Glutamatergic neuron (in vitro differentiated cells): ENCODE measurements around the gene RERG. TPM values are rescaled to one million over a fixed set of nuclear protein-coding genes. Genes with fewer than 3 reads are reported as not detected.
"Not testable (repeated sequence)": the region's sequence is repeated elsewhere in the genome, so short reads cannot be mapped to it uniquely, and the experiment has no call there.

Experiments used
- DNase-seq: peaks from one replicate; pipeline ENCODE4 v3.0.0; 2022
- H3K27ac Mint-ChIP-seq: one replicate; pipeline ENCODE4 v1.8.0; 2020; ENCODE audit warnings: mild to moderate bottlenecking, mixed read lengths, inconsistent platforms; ENCODE audit not compliant: unreplicated experiment
- H3K27me3 Mint-ChIP-seq: one replicate; pipeline ENCODE4 v1.8.0; 2020; ENCODE audit warnings: mild to moderate bottlenecking, moderate library complexity, mixed read lengths, inconsistent platforms; ENCODE audit not compliant: unreplicated experiment
- H3K36me3 Mint-ChIP-seq: one replicate; pipeline ENCODE4 v1.8.0; 2020; ENCODE audit warnings: mild to moderate bottlenecking, mixed read lengths, inconsistent platforms; ENCODE audit not compliant: unreplicated experiment
- H3K4me1 Mint-ChIP-seq: one replicate; pipeline ENCODE4 v1.8.0; 2020; ENCODE audit warnings: mild to moderate bottlenecking, low read depth, mixed read lengths, inconsistent platforms; ENCODE audit not compliant: unreplicated experiment
- H3K4me3 Mint-ChIP-seq: one replicate; pipeline ENCODE4 v1.8.0; 2020; ENCODE audit warnings: mild to moderate bottlenecking, mixed read lengths, inconsistent platforms; ENCODE audit not compliant: unreplicated experiment
- H3K9me3 Mint-ChIP-seq: one replicate; pipeline ENCODE4 v1.8.0; 2020; ENCODE audit warnings: mild to moderate bottlenecking, moderate library complexity, mixed read lengths, inconsistent platforms; ENCODE audit not compliant: unreplicated experiment
- total RNA-seq: library from RNA; stranded (reverse); fragmentation: NEBNext Ultra II Directional; extraction: Animal tissue kit (Norgen Biotek cat#: 25700); gene quantifications from one replicate; pipeline ENCODE4 v1.2.1, GENCODE V29; 2021; ENCODE audit not compliant: unreplicated experiment
- TF ChIP-seq, protein P1 (sequence below): fragments of 200-600 bp; sonication (generic); IDR thresholded peaks from one replicate; pipeline ENCODE4 v1.5.0; 2021; ENCODE audit not compliant: partially characterized antibody, unreplicated experiment

The RERG gene
- total RNA-seq, 1 donor from 2014 or later: not detected

GRCh38 chr12:15231493-15231892 lies 10.3 kb upstream of the RERG start:
- Mint-ChIP-seq H3K4me3 (no peak overlapping the region), H3K4me1 (no peaks in the 10 kb centered on the region), H3K9me3 (no peaks in the 10 kb centered on the region), H3K27ac (no peak overlapping the region), H3K36me3 (no peaks in the 10 kb centered on the region), H3K27me3 (no peaks in the 10 kb centered on the region)
- no peak for DNase-seq
- TF ChIP-seq, protein P1, sequence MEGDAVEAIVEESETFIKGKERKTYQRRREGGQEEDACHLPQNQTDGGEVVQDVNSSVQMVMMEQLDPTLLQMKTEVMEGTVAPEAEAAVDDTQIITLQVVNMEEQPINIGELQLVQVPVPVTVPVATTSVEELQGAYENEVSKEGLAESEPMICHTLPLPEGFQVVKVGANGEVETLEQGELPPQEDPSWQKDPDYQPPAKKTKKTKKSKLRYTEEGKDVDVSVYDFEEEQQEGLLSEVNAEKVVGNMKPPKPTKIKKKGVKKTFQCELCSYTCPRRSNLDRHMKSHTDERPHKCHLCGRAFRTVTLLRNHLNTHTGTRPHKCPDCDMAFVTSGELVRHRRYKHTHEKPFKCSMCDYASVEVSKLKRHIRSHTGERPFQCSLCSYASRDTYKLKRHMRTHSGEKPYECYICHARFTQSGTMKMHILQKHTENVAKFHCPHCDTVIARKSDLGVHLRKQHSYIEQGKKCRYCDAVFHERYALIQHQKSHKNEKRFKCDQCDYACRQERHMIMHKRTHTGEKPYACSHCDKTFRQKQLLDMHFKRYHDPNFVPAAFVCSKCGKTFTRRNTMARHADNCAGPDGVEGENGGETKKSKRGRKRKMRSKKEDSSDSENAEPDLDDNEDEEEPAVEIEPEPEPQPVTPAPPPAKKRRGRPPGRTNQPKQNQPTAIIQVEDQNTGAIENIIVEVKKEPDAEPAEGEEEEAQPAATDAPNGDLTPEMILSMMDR: no peak

DNA sequence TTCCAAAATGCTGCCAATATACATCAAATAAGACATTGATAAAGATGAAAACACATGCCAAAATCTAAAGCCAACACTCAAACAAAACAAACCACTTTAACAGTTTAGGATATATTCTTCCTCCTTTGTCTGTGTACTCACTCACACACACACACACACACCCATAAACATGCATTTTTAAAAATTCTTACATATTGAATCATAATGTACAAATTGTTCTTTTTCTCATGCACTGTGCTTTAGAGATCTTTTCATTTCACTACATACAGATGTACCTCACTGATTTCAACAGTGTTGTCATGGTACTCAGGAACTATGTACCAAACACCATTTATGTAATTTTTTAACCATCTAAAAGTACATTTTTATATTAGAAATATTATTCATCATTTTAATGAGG lies 9.5 kb upstream of the RERG start:
- H3K27me3 Mint-ChIP-seq: no peaks in the 10 kb centered on the region
- H3K4me3 Mint-ChIP-seq: no peak overlapping the region
- no peak for DNase-seq
- H3K36me3 Mint-ChIP-seq: no peaks in the 10 kb centered on the region
- no peak overlapping the region for H3K27ac Mint-ChIP-seq
- TF ChIP-seq, protein P1: no peak
- no peaks in the 10 kb centered on the region for H3K4me1 Mint-ChIP-seq
- no peaks in the 10 kb centered on the region for H3K9me3 Mint-ChIP-seq

- TF ChIP-seq, protein P1: no peak
- H3K36me3 Mint-ChIP-seq: no peaks in the 10 kb centered on the region
- H3K4me3 Mint-ChIP-seq: no peak overlapping the region
- H3K27ac Mint-ChIP-seq: no peak overlapping the region
- DNase-seq: no peak
- no peaks in the 10 kb centered on the region for H3K27me3 Mint-ChIP-seq
- H3K9me3 Mint-ChIP-seq: no peaks in the 10 kb centered on the region
- no peaks in the 10 kb centered on the region for H3K4me1 Mint-ChIP-seq
These were observed 8.9 kb upstream of the RERG start for GRCh38 chr12:15230137-15230536.

DNA sequence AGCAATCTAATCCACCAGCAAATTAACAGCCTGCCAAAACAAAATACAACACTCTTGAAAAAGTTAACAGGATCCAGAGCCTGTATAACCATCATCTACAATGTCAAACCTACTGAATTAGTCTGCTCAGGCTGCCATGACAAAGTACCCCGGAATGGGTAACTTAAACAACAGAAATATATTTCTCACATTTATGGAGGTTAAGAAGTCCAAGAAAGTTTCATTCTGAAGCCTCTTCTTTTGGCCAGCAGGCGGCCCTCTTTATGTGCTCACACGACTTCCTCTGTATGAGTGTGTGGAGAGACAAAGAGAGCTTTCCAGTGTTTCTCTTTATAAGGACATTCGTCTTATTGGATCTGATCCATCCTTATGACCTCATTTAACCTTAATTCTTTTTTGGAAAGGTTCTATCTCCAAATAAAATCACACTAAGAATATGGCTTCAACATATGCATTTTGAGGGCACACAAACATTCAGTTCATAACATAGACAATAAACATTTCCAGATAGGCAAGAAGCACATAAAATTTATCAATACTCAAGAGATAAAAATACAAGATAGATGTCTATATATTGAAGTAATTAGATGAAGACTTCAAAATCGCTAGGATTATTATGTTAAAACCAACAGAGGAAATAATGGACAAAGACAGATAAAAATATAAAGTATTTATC lies 5.9 kb upstream of the RERG start:
- H3K27ac Mint-ChIP-seq: no peak overlapping the region
- no peaks in the 10 kb centered on the region for H3K36me3 Mint-ChIP-seq
- TF ChIP-seq, protein P1: peak; percentile 79
- H3K4me1 Mint-ChIP-seq: peaks cover 7% of the 10 kb centered on the region
- DNase-seq: peak; percentile 53
- no peak overlapping the region for H3K4me3 Mint-ChIP-seq
- H3K9me3 Mint-ChIP-seq: no peaks in the 10 kb centered on the region
- no peaks in the 10 kb centered on the region for H3K27me3 Mint-ChIP-seq

GRCh38 chr12:15225863-15226218 lies 4.6 kb upstream of the RERG start:
- not testable (repeated sequence) for H3K27me3 Mint-ChIP-seq, H3K4me1 Mint-ChIP-seq, H3K4me3 Mint-ChIP-seq, DNase-seq, H3K36me3 Mint-ChIP-seq, H3K27ac Mint-ChIP-seq, H3K9me3 Mint-ChIP-seq
